NCI-H2107 treated with DMSO at 0.1 percent for 48 hours (cell line): ENCODE measurements around the gene NUP214.
"Not testable (repeated sequence)": the region's sequence is repeated elsewhere in the genome, so short reads cannot be mapped to it uniquely, and the experiment has no call there.

ENCODE experiments used
- DNase-seq: peaks from one replicate; lab custom pipeline; 2025; ENCODE audit not compliant: unreplicated experiment; lab: John Stamatoyannopoulos, UW

The NUP214 gene

GRCh38 chr9:131096269-131097125 is 28.9 kb upstream of the NUP214 start, which contains the start of gene AIF1L:
Gene AIF1L (plus strand): TSS chr9:131096531. CDS start chr9:131096630, 99 bp downstream.
- peak; percentile 46 for DNase-seq

- DNase-seq: no peak
These were observed 28.0 kb upstream of the NUP214 start for GRCh38 chr9:131097126-131097947.

- DNase-seq: no peak
These were observed 27.5 kb upstream of the NUP214 start for GRCh38 chr9:131097948-131098278.

GRCh38 chr9:131098391-131099101 is 26.8 kb upstream of the NUP214 start:
- no peak for DNase-seq

- DNase-seq: no peak
These were observed 26.2 kb upstream of the NUP214 start for GRCh38 chr9:131099102-131099606.

- not testable (repeated sequence) for DNase-seq
These were observed 25.5 kb upstream of the NUP214 start for GRCh38 chr9:131099845-131100244.

- no peak for DNase-seq
These were observed 24.9 kb upstream of the NUP214 start for GRCh38 chr9:131100445-131100844.

GRCh38 chr9:131101207-131101964 is 24.0 kb upstream of the NUP214 start:
- DNase-seq: no peak

GRCh38 chr9:131103024-131103423 is 22.4 kb upstream of the NUP214 start:
- DNase-seq: no peak

GRCh38 chr9:131103535-131103934 is 21.9 kb upstream of the NUP214 start:
- DNase-seq: no peak

- DNase-seq: peak; percentile 12
These were observed 21.2 kb upstream of the NUP214 start for GRCh38 chr9:131104016-131104740.

- no peak for DNase-seq
These were observed 19.4 kb upstream of the NUP214 start for GRCh38 chr9:131105952-131106351.

- DNase-seq: no peak
These were observed 17.6 kb upstream of the NUP214 start for GRCh38 chr9:131107760-131108159.

GRCh38 chr9:131111186-131111853 is 14.1 kb upstream of the NUP214 start:
- DNase-seq: no peak

- no peak for DNase-seq
These were observed 13.5 kb upstream of the NUP214 start for GRCh38 chr9:131111854-131112311.

- no peak for DNase-seq
These were observed 12.8 kb upstream of the NUP214 start for GRCh38 chr9:131112374-131113154.

GRCh38 chr9:131113655-131114054 is 11.7 kb upstream of the NUP214 start:
- DNase-seq: no peak

- DNase-seq: no peak
These were observed 11.3 kb upstream of the NUP214 start for GRCh38 chr9:131114084-131114535.
